ENCODE data around the gene GALNTL6.

- TF ChIP-seq CTCF (IDR thresholded peaks at IDR 0.05) (no peak), POLR2A (IDR thresholded peaks at IDR 0.05) (no peak)
These were observed 1074.8 kb downstream of the GALNTL6 start for GRCh38 chr4:172887959-172888358.

Measured in suprapubic skin (tissue), 3 donors.